Kidney (tissue), 14 donors: Measurements from ENCODE around the gene MIS18A. TPM values are rescaled to one million over a fixed set of nuclear protein-coding genes. Genes with fewer than 3 reads are reported as not detected.

Experiments used
- DNase-seq, 5 donors: peaks; one replicate each; pipeline ENCODE4 v3.0.0-alpha.2; 2013 to 2020
- FAIRE-seq: peaks from 2 replicates; lab custom pipeline; 2012; peaks lifted over from hg19 to GRCh38; lab: Jason Lieb, UNC
- H3K27ac ChIP-seq, 2 donors: one replicate each; pipeline ENCODE4 v1.7.0; 2013; ENCODE audit warnings: low read depth in 2 of 2, low read length in 2 of 2, inconsistent platforms in 1 of 2
- H3K27me3 ChIP-seq: one replicate; pipeline ENCODE4 v1.7.1; 2013; ENCODE audit warnings: low read length, inconsistent platforms; ENCODE audit not compliant: control insufficient read depth, insufficient read depth
- H3K36me3 ChIP-seq, 3 donors: one replicate each; pipeline versions ENCODE4 v1.7.0 to v1.7.1; 2013; ENCODE audit warnings: low read length in 3 of 3, control low read depth in 1 of 3, inconsistent platforms in 1 of 3; ENCODE audit not compliant: insufficient read depth in 3 of 3, control insufficient read depth in 2 of 3
- H3K4me1 ChIP-seq, 3 donors: one replicate each; pipeline versions ENCODE4 v1.7.0 to v1.7.1; 2013; ENCODE audit warnings: low read length in 3 of 3, inconsistent platforms in 1 of 3, low read depth in 1 of 3; ENCODE audit not compliant: control insufficient read depth in 2 of 3, insufficient read depth in 2 of 3
- H3K4me3 ChIP-seq, 3 donors: one replicate each; pipeline versions ENCODE4 v1.7.0 to v1.8.1; 2013; ENCODE audit warnings: low read length in 3 of 3, control low read depth in 1 of 3, inconsistent platforms in 1 of 3
- H3K9ac ChIP-seq, 3 donors: one replicate each; pipeline versions ENCODE4 v1.7.0 to v1.7.1; 2013; ENCODE audit warnings: low read length in 3 of 3, control low read depth in 1 of 3, inconsistent platforms in 1 of 3
- H3K9me3 ChIP-seq, 3 donors: one replicate each; pipeline versions ENCODE4 v1.7.0 to v1.7.1; 2013; ENCODE audit warnings: low read length in 3 of 3, control low read depth in 1 of 3, inconsistent platforms in 1 of 3; ENCODE audit not compliant: control insufficient read depth in 2 of 3, insufficient read depth in 1 of 3
- CTCF ChIP-seq: IDR thresholded peaks from 3 replicates; pipeline ENCODE4 v1.5.1; 2012; ENCODE audit warnings: mild to moderate bottlenecking, moderate library complexity, borderline replicate concordance; ENCODE audit not compliant: insufficient read depth; ENCODE audit errors: extremely low read depth
- intact Hi-C: fragments of 100-400 bp; cut with DNase I; formaldehyde crosslinking; loops from one replicate; pipeline ENCODE4 v1.11.1; 2022
- polyA plus RNA-seq: library from polyadenylated mRNA; stranded (reverse); fragments of 350-450 nt; fragmentation: Illumina TruSeq; extraction: RNeasy Lipid Tissue Mini Kit (QIAGEN cat#74804); gene quantifications from one replicate; pipeline ENCODE4 v1.2.3, GENCODE V29; 2014; ENCODE audit warnings: low read depth, low replicate concordance; ENCODE audit not compliant: insufficient read depth
- total RNA-seq: library from RNA; stranded (reverse); fragmentation: NEBNext Ultra II Directional; extraction: Animal tissue kit (Norgen Biotek cat#: 25700); gene quantifications from one replicate; pipeline ENCODE4 v1.2.1, GENCODE V29; 2021
- donor health status: control.
- donor health status: control.
- donor health status: control.
- donor health status: control.
- donor health status: control.
- donor health status: DM: yes; HTN: yes; CAD: no.
- donor health status: Normal renal cell carcinoma (clear cell type).

MIS18A gene
- total and polyA plus RNA-seq, 2 donors from 2014 or later = 6.2 to 7.0 TPM

DNA sequence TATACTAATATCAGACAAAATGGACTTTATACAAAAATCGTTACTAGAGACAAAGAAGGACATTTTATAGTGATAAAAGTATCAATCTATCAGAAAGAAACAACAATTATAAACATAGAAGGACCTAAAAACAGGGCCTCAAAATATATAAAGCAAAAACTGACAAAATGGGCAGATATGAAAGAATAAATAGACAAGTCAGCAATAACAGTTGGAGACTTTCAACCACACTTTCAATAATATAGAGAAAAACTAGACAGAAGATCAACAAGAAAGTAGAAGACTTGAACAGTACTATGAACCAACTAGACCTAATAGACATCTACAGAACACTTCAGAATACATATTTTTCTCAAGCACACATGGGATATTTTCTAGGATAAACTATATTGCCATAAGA, 52.4 kb downstream of the MIS18A start:
- DNase-seq (no peak), FAIRE-seq (no peak)
- H3K27me3 ChIP-seq = no peaks in the 10 kb centered on the region
- TF ChIP-seq CTCF = no peak
- H3K9me3 ChIP-seq = no peaks in the 10 kb centered on the region
- H3K27ac ChIP-seq = no peak overlapping the region
- no peak overlapping the region for H3K4me3 ChIP-seq
- intact Hi-C loops = no loop called here
- no peaks in the 10 kb centered on the region for H3K4me1 ChIP-seq
- no peaks in the 10 kb centered on the region for H3K36me3 ChIP-seq
- H3K9ac ChIP-seq = no peak overlapping the region

Other genes starting within 250 kb of the MIS18A start
- not detected for gene MRAP, start 19.8 kb upstream of the MIS18A start, total RNA-seq
- gene MRAP, start 19.8 kb upstream of the MIS18A start, polyA plus RNA-seq = not detected
- 15.0 TPM for gene URB1, start 114.0 kb upstream of the MIS18A start, total RNA-seq
- gene URB1, start 114.0 kb upstream of the MIS18A start, polyA plus RNA-seq = 1.7 TPM
- gene EVA1C, start 133.7 kb upstream of the MIS18A start, total RNA-seq = 63.4 TPM
- 13.8 TPM for gene EVA1C, start 133.7 kb upstream of the MIS18A start, polyA plus RNA-seq